ENCODE measurements around the gene DSG1.

The DSG1 gene

DNA sequence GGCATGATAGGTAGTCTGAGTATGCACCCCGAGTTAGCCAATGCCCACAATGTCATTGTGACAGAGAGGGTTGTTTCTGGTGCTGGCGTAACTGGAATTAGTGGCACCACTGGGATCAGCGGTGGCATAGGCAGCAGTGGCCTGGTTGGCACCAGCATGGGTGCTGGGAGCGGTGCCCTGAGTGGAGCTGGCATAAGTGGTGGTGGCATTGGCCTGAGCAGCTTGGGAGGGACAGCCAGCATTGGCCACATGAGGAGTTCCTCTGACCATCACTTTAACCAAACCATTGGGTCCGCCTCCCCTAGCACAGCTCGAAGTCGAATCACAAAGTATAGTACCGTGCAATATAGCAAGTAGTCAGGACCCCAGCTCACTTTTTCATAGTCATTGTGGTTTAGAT is 37.0 kb downstream of the DSG1 start:
- DNase-seq, result no peak

DNA sequence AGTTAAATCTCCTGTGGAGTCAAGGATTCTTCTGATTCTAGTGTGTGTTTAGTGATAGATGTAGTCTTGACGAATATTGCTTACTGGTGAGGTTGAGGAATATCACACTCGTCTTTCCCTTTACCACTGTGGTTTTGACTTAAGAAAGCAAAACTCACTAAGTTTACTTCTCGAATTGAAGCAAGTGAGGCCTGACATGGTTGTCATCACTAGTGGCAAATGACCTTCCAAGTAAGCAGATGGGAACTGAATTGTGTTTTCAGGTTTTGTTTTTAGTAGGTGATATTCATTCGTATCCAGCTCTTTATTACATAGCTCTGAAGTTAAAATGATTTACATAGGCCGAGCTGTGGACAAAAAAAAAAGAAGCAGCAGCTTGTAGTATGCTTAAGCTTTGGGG is 38.1 kb downstream of the DSG1 start:
- no peak for DNase-seq

DNA sequence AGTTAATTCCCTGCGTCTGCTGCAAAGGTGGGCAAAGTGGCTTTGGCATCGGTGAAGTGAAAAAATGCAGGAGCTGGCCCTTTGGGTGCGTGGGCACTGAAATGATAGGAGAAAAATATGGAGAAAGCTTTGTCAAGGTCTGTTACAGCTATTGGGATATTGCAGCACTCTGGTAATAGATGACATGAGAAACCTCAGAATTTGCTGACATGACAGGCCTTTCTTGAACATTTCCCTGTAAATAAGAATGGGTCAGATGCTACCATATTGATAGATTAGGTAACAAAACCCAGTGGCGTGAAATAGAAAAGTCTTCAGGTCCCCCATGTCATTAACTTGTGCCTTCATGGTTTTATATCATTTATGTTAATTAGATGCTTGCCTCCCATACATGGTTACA is 46.2 kb downstream of the DSG1 start:
- no peak for DNase-seq

DNA sequence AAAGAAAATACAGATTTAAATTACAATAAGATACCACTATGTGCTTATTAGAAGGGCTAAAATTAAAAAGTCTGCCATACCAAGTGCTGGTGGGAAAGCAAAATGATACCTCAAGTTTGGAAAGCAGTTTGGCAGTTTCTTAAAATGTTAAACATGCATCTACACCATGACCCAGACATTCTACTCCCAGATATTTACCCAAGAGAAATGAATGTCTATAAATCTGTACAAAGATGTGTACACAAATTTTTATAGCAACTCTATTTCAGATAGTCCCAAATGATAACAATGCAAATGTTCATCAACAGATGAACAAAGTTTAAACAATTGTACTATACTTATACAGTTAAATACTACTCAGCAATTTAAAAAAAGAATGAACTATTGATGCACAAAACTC is 51.5 kb downstream of the DSG1 start:
- no peak for DNase-seq

DNA sequence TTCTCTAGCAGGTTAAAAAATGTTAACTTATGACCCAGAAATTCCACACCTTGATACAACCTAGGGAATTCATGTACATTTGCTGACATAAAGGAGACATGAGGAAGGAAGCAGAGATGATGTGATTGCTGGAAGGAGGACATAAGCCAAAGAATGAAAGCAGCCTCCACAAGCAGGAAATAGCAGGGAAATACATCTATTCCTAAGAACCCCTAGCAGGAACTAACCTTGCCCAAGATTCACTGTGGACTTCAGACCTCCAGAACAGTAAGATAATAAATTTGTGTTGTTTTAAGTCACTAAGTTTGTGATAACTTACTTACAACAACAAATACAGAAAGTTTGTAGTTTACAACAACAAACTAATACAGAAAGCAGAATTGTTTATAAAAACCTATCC is 54.0 kb downstream of the DSG1 start:
- DNase-seq, result no peak

DNA sequence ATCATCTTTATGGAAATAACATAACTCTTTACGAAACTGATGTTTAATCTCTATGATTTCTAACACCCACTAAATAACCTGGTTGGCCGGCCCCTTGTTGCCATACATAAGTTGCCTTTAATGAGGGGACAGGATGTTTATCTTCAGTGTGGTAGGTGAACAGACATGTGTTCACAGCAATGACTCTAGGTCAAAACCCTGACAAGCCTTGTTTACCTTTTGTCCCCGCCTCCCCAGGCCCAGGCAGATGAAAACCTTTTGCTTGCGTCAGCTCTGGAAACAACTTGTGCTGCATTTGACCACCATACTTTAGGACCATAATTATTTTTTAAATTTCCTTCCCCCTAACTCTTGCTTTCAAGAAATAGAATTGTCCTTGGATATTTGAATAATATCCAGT is 55.7 kb downstream of the DSG1 start:
- DNase-seq, result no peak

DNA sequence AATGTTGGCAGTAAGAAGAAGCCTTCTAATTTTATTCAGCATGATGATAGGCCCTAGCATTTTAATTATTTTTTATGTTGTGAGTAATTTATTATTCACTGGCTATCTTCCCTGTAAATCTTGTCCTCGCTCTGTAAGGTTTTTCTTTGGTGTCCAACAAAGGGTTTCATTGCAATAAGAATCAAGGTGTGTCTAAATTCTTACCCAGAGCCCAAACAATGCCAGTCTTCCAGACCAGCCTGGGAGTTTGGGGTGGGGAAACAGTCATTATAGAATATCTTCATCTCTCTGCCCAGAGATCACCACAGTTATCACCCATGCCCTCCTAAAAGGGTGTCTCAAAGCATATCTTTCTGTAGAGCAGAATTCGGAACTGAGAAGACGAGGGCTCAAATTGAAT is 58.5 kb downstream of the DSG1 start, which contains the start of gene DSG4:
Gene DSG4, plus strand, starts transcription at position 301 of the 400 bp plus-strand sequence. CDS start 135 bp downstream, outside the sequence.
- DNase-seq, result no peak

DNA sequence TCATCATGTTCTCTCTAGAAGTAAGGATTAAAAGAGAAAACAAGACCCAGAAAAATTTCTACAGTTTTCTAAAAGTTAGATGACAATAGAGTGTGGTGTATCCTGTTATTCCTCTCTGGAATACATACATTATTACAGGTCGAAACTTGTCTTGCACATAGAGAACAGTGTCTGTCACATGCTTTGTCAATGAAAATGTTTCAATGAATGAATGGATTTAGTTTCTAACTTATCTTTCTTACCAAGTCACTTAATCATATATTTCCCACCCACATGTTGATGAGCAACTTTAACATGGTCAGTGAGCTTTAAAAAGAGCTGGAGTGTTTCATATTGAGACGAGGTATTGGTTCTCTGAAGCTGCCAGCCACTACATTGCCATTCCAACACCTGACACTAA is 63.0 kb downstream of the DSG1 start:
- DNase-seq, result no peak

DNA sequence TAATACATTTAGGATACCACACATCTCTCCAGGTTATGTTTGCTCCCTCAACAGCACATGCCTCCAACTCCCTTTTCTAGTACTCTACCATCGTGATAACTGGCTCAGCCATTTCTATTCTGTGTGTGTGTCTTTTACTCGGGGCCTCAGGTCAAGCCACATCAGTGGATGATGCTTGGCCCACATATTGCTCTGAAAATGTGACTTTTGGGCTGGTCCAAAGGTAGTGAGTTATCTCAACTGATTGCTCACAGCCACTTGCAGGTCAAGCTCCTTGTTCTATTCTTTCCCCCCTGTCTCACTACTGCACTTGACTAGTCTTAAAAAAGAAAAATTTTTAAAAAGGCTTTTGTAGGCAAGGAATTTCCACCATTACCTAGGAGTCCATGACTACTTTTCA is 64.1 kb downstream of the DSG1 start:
- DNase-seq, result no peak

DNA sequence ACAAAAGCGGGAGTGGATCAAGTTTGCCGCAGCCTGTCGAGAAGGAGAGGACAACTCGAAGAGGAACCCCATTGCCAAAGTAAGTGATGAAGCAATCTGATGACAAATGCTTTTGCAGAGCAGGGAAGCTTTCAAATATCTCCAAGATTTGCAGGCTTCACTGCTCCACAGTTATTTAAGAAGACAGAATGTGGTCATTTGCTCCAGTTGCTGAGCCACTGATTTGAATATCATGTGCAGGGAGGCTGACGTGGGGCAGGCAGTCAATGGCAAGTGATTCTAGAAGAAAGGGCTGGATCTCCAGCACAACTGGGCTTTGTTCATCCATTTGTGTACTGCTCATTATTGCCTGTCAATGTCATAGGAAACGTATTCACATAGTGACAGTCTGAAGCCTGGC is 68.8 kb downstream of the DSG1 start:
- no peak for DNase-seq

DNA sequence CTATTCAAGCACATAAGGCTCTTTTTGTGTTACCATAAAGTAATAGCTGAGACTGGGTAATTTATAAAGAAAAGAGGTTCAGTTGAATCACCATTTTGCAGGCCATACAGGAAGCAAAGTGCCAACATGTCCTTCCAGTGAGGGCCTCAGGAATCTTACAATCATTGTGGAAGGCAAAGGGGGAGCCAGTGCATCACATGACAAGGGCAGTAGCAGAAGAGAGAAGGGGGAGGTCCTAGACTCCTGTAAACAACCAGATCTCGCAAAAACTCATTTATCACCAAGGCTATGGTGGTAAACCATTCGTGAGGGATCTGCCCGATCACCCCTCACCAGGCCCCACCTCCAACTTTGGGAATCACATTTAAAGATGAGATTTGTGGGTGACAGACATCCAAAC is 75.3 kb downstream of the DSG1 start:
- no peak for DNase-seq

DNA sequence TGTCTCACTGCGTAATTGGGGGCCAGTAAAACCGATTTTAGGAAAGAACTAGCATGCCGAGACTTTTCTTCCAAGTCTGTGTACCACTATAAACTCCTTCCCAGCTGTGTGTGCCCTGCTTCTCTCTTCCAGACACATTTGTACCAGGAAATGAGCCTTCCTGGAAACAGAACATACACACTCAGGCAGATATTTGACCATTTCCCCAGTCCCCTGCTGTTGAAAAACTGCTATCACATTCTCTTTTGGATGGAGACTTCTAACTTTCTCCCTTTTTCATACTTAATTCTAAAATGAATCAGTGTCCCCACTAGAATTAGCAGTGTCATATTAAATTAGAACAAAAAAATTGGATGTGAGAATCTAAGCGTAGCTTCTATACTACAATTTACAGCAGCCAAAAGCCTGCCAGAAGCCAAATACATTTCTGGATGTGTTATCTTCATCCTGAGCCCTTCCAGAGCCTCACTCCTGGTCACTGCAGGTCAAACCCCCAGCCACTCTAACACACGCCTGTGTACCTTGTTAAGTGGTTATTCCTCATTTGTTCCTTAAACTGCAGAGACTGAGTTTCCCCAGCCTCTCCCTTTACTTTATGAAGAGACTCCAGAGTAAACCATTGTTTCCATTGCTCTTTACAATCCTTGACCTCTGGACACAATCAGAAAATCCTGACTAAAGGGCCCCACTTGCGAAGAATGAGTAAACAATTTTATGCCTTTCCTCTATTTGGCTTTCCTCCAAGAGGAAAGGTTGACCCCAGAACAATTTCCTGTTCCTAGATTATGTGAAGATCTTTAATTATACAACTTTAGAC is 79.0 kb downstream of the DSG1 start:
- no peak for DNase-seq

DNA sequence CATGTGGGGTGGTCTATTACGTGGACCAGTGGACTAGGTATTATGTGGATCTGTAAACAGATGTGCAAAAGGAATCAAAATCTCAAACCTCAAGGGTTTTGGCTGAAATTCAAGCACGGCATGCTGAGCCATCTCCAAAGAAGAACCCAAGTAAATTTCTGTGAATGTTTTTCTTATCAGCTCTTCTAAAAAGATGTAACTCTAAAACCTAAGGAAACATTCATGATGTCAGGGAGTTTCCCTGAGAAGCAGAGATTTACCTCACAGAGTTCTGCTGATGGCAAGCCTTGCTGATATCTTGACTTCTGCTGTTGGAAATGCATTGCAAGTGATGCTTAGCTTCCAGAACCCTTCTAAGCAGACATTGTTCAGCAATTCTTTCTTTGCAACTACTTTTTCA is 80.2 kb downstream of the DSG1 start:
- DNase-seq, result no peak

DNA sequence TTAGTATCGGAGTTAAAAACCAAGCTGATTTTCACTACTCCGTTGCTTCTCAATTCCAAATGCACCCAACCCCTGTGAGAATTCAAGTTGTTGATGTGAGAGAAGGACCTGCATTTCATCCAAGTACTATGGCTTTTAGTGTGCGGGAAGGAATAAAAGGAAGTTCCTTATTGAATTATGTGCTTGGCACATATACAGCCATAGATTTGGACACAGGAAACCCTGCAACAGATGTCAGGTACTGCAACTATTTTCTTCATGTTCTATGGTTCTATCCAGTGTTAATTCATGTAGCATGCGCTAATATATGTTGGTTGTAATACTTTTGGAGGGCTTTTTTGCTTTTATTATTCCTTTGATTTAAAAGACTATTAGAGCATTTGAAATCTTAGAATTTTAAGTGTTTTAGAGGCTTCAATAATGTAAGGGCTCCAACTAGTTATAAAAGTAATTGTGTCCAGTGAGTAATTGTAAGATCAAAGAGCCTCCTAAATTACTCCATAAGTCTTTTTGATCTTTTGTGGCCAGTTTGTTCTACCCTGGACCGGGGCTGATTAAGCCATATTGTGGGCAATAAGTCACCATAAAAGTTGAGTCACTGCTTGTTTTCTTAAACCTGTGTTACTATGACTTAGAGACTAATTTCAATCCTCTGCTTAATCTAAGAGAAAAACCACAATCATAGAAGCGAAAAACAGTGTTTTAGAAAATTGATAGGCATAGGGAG is 81.5 kb downstream of the DSG1 start:
- DNase-seq, result no peak

DNA sequence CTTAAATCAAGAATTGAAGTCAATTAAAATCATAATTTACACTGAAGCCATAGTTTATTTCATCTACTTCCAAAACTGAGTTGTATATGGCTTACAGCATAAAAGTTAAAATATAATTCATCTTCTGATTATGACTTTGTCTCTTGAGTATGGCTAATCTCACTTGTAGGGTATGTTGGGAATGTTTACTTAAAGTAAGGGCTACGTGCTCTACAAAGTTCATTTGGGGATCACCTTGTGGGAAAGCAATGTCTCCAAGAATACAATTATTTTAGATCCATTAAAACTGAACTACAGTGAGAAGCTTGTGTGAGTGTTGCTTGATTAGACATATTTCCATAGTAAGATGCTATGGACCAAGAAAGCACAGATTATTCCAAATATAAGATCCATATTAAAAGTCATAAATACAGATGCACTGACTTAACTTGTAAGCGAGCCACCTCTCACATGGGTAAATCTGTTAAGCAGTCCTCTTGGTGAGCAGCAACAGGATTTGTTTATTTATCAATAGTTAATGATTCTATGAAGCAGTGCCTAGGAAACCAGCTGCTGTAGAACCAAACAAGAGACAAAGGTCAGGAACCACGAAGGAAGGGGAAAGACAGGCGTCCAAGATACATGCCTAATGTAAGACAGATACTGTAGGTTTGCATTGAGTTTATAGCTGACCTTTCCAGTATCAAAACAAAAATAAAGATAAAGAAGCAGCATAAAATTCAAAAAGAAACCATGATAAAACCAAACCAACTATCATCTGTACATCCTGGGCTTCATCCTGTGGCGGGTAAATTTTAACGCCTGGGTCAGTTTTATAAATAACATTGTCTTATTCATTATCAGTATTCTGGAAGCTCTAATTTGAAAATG is 83.4 kb downstream of the DSG1 start:
- DNase-seq, result no peak

DNA sequence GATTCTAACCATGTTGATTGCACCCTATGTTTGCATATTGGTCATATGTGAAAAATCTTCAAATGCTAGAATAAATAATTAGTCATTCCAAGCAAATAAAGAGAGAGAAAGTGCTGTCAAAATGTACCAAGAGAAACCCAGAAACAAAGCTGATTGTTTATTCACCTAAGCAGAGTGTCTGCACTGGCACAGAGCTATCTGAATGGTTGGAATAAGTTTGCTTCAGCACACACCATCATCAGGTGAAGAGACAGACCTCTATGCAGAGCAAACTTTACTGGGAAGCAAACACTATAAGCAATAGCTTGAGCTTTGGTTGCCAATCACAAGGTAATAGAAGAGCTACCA is 84.0 kb downstream of the DSG1 start:
- DNase-seq, result no peak

DNA sequence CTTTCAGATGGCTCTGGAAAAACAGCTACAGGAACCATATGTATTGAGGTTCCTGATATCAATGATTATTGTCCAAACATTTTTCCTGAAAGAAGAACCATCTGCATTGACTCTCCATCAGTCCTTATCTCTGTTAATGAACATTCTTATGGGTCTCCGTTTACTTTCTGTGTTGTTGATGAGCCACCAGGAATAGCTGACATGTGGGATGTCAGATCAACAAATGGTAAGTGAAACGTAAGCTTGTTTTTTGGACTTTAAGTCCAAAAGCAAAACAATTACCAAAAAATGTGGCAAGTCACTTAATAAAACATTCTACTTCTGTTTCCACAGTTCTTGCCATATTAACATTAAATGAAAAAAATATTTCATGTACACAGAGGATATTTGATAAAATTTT is 85.4 kb downstream of the DSG1 start:
- no peak for DNase-seq

Measured in NCI-H187 (cell line).